Activated CD4-positive, alpha-beta T cell treated with anti-CD3 and anti-CD28 coated beads, Interleukin-2, amount 50 U/mL, for 16 hours (primary cell): ENCODE data around the gene GSAP.
"Not testable (repeated sequence)": the region's sequence is repeated elsewhere in the genome, so short reads cannot be mapped to it uniquely, and the experiment has no call there.

Experiments
- DNase-seq: peaks from one replicate; pipeline ENCODE4 v3.0.0-alpha.2; 2020

Gene GSAP

GRCh38 chr7:77415823-77416620 is at the start of gene GSAP:
Gene GSAP (minus strand): TSS chr7:77416349. CDS start chr7:77416321, 28 bp downstream.
- peak; percentile 25 for DNase-seq

GRCh38 chr7:77465256-77465655 is 49.1 kb upstream of the GSAP start:
- no peak for DNase-seq

GRCh38 chr7:77464589-77464988 is 48.4 kb upstream of the GSAP start:
- no peak for DNase-seq

GRCh38 chr7:77463632-77464031 is 47.5 kb upstream of the GSAP start:
- DNase-seq = peak; percentile 9

- no peak for DNase-seq
Measured at GRCh38 chr7:77461842-77462241, 45.7 kb upstream of the GSAP start.

- no peak for DNase-seq
Measured at GRCh38 chr7:77461246-77461645, 45.1 kb upstream of the GSAP start.

GRCh38 chr7:77460057-77460486 is 43.9 kb upstream of the GSAP start:
- no peak for DNase-seq

- no peak for DNase-seq
Measured at GRCh38 chr7:77459311-77459726, 43.2 kb upstream of the GSAP start.

- DNase-seq = no peak
Measured at GRCh38 chr7:77458786-77459185, 42.6 kb upstream of the GSAP start.

- no peak for DNase-seq
Measured at GRCh38 chr7:77457779-77458178, 41.6 kb upstream of the GSAP start.

GRCh38 chr7:77456696-77457095 is 40.5 kb upstream of the GSAP start:
- no peak for DNase-seq

- DNase-seq = no peak
Measured at GRCh38 chr7:77455321-77455720, 39.2 kb upstream of the GSAP start.

GRCh38 chr7:77454802-77455201 is 38.7 kb upstream of the GSAP start:
- DNase-seq = no peak

GRCh38 chr7:77453531-77453930 is 37.4 kb upstream of the GSAP start:
- DNase-seq = no peak

GRCh38 chr7:77451950-77452349 is 35.8 kb upstream of the GSAP start:
- not testable (repeated sequence) for DNase-seq

GRCh38 chr7:77450613-77451012 is 34.5 kb upstream of the GSAP start:
- DNase-seq = no peak

- no peak for DNase-seq
Measured at GRCh38 chr7:77450054-77450453, 33.9 kb upstream of the GSAP start.

- no peak for DNase-seq
Measured at GRCh38 chr7:77447616-77448015, 31.5 kb upstream of the GSAP start.

GRCh38 chr7:77444123-77444522 is 28.0 kb upstream of the GSAP start:
- DNase-seq = no peak

- DNase-seq = no peak
Measured at GRCh38 chr7:77443042-77443441, 26.9 kb upstream of the GSAP start.

- DNase-seq = no peak
Measured at GRCh38 chr7:77442636-77443035, 26.5 kb upstream of the GSAP start.

GRCh38 chr7:77441046-77441445 is 24.9 kb upstream of the GSAP start:
- DNase-seq = no peak

GRCh38 chr7:77439572-77439971 is 23.4 kb upstream of the GSAP start:
- no peak for DNase-seq

- no peak for DNase-seq
Measured at GRCh38 chr7:77438131-77438530, 22.0 kb upstream of the GSAP start.
